Suppressor macrophage (primary cell): ENCODE data around the gene XRCC6.

Source experiments
- DNase-seq, 4 experiments: peaks; one replicate each; pipeline ENCODE4 v3.0.0-alpha.2; 2020 to 2022

The XRCC6 gene

GRCh38 chr22:41688365-41689211 is 67.5 kb downstream of the XRCC6 start, which contains the start of gene SNU13:
SNU13 (minus strand) TSS chr22:41688867; CDS start chr22:41688796, 71 bp downstream.
- peak; percentile 98 to 99 (median 98) for DNase-seq

- DNase-seq = no peak
These were observed 69.4 kb downstream of the XRCC6 start for GRCh38 chr22:41690476-41690875.

- DNase-seq = no peak
These were observed 74.1 kb downstream of the XRCC6 start for GRCh38 chr22:41695211-41695610.

GRCh38 chr22:41696703-41697102 is 75.6 kb downstream of the XRCC6 start:
- no peak for DNase-seq

- DNase-seq = peak; percentile 93 to 98 (median 96)
These were observed 76.2 kb downstream of the XRCC6 start for GRCh38 chr22:41697126-41697775.

- peak; percentile 88 to 94 (median 90) for DNase-seq
These were observed 78.4 kb downstream of the XRCC6 start, which contains the start of gene MEI1 for GRCh38 chr22:41699264-41700107. MEI1 (plus strand) TSS chr22:41699503; CDS start chr22:41699539, 36 bp downstream.

GRCh38 chr22:41700108-41700364 is 78.9 kb downstream of the XRCC6 start:
- DNase-seq = no peak

GRCh38 chr22:41702763-41703162 is 81.7 kb downstream of the XRCC6 start:
- DNase-seq = no peak

GRCh38 chr22:41709341-41709740 is 88.2 kb downstream of the XRCC6 start:
- no peak for DNase-seq

- DNase-seq = no peak
These were observed 91.9 kb downstream of the XRCC6 start for GRCh38 chr22:41713004-41713403.
